ENCODE data around the gene THY1.

- TF ChIP-seq POLR2A (IDR thresholded peaks at IDR 0.05) (no peak), CTCF (IDR thresholded peaks at IDR 0.05) (no peak)
These were observed 12.5 kb downstream of the THY1 start for GRCh38 chr11:119410501-119410900.

Data from prostate gland (tissue), 2 donors.